Body of pancreas (tissue), 4 donors: ENCODE measurements around the gene C2. TPM values are rescaled to one million over a fixed set of nuclear protein-coding genes. Genes with fewer than 3 reads are reported as not detected.

ENCODE experiments used
- ATAC-seq: fragments of 150-250 bp; one replicate; pipeline ENCODE4 v1.9.1; 2016
- DNase-seq, 4 donors: peaks; one replicate each; pipeline ENCODE4 v3.0.0-alpha.2; 2019
- H3K27ac ChIP-seq, 4 donors: fragments of 200-600 bp; sonication (generic); 1 replicate in 3 of 4; 2 replicates in 1 of 4; pipeline versions ENCODE4 v1.5.1 to v1.6.1; 2016 to 2019; ENCODE audit warnings: mild to moderate bottlenecking in 1 of 4, mixed read lengths in 1 of 4, moderate library complexity in 1 of 4
- H3K27me3 ChIP-seq, 2 donors: fragments of 200-600 bp; sonication (generic); one replicate each; pipeline ENCODE4 v1.6.0; 2016; ENCODE audit warnings: mild to moderate bottlenecking in 1 of 2
- H3K36me3 ChIP-seq, 2 donors: fragments of 200-600 bp; sonication (generic); replicated peaks in 1 of 2; 2 replicates each; pipeline ENCODE4 v1.5.1; 2016; ENCODE audit warnings: low read depth in 2 of 2; ENCODE audit not compliant: insufficient read depth in 1 of 2
- H3K4me1 ChIP-seq: fragments of 200-600 bp; sonication (generic); one replicate; pipeline ENCODE4 v1.6.0; 2016
- H3K4me3 ChIP-seq, 2 donors: fragments of 200-600 bp; sonication (generic); 1 replicate in 1 of 2; 2 replicates in 1 of 2; pipeline ENCODE4 v1.5.1; 2016 to 2019
- H3K9me3 ChIP-seq, 3 donors: fragments of 200-600 bp; sonication (generic); 1 replicate in 2 of 3; 2 replicates in 1 of 3; pipeline ENCODE4 v1.5.1; 2016
- POLR2A ChIP-seq, 3 donors: fragments of 450-650 bp; IDR thresholded peaks; one replicate each; pipeline ENCODE4 v1.6.1; 2016; ENCODE audit warnings: antibody characterized with exemption in 3 of 3, mild to moderate bottlenecking in 2 of 3
- WGBS, 2 donors: methylation state at CpG; one replicate each; pipeline ENCODE4 v1.1.5; 2017; 5-methylcytosine and 5-hydroxymethylcytosine counted together
- intact Hi-C: fragments of 100-400 bp; cut with DNase I; formaldehyde crosslinking; loops from one replicate; pipeline ENCODE4 v1.15.1; 2023
- total RNA-seq, 2 donors: library from RNA; depleted of rRNA; stranded (reverse); fragments of >200 nt; gene quantifications; one replicate each; pipeline ENCODE4 v1.1.0, GENCODE V29; 2016
- TF ChIP-seq, protein P1 (sequence below), 7 experiments: fragments of 450-650 bp in 4 of 7; fragments of 200-600 bp in 3 of 7; sonication (generic) in 3 of 7; IDR thresholded peaks; one replicate each; pipeline ENCODE4 v1.5.1; 2016 to 2019; ENCODE audit warnings: antibody characterized with exemption in 7 of 7

Gene C2
- total RNA-seq, 2 donors from 2014 or later = 1.3 TPM

DNA sequence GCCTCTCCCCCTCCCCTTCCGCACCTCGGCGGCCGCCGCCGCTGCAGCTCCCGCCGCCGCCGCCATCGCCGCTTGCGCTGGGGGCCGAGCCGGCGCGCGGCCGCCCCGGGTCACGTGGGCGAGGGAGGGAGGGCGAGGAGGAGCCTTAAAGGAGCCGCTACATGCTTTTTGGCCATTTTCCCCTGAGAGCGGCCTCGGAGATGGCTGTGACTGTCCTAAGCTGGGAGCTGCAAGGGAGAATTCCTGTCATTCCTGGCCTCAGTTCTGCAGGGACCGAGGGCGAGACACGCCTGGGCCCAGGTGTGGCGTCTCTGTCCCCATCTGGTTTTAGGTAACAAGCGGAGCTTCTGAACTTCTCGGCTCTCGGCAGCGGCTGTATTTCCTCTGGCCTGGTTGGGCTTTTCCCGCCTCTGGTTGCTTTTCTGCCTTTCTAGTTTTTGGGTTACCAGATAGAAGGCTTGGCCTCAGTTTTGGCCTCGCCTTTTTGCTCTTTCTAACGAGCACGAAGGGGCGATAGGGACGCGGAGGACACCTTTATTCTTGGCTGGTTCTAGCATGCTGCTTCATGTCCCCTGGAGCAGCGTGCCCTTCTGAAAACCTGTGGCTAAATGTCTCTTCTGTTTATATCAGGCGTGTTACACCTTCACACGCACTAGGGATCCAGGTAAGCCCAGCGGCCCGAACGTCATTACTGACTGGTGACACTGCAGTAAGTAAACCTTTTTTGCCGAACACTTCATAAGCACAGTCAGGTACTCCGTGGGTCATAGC is 29.7 kb upstream of the C2 start, which contains the start of gene EHMT2:
TSS of gene EHMT2 (minus strand) at position 87 of the 771 bp plus-strand sequence. CDS start at position 66, 21 bp downstream.
- peak within 1 kb of the TSS; percentile 71 to 87 (median 83) for H3K27ac ChIP-seq
- no peaks in the 10 kb centered on the region for H3K36me3 ChIP-seq
- TF ChIP-seq, protein P1, sequence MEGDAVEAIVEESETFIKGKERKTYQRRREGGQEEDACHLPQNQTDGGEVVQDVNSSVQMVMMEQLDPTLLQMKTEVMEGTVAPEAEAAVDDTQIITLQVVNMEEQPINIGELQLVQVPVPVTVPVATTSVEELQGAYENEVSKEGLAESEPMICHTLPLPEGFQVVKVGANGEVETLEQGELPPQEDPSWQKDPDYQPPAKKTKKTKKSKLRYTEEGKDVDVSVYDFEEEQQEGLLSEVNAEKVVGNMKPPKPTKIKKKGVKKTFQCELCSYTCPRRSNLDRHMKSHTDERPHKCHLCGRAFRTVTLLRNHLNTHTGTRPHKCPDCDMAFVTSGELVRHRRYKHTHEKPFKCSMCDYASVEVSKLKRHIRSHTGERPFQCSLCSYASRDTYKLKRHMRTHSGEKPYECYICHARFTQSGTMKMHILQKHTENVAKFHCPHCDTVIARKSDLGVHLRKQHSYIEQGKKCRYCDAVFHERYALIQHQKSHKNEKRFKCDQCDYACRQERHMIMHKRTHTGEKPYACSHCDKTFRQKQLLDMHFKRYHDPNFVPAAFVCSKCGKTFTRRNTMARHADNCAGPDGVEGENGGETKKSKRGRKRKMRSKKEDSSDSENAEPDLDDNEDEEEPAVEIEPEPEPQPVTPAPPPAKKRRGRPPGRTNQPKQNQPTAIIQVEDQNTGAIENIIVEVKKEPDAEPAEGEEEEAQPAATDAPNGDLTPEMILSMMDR (IDR thresholded peaks at IDR 0.05) = peak in 2 of 7 experiments; percentile 42 to 62
- TF ChIP-seq POLR2A (IDR thresholded peaks at IDR 0.05) = peak in 2 of 3 donors; percentile 57 to 58
- H3K27me3 ChIP-seq = no peaks in the 10 kb centered on the region
- H3K4me3 ChIP-seq = peak within 1 kb of the TSS; percentile 81 to 89
- H3K9me3 ChIP-seq = no peaks in the 10 kb centered on the region
- ATAC-seq (peak; percentile 70), DNase-seq (peak; percentile 80 to 85 (median 84))
- intact Hi-C loops = no loop called here
- H3K4me1 ChIP-seq = peaks cover 37% of the 10 kb centered on the region
- WGBS, 2 donors = 0% methylated on average over 24 to 26 of the region's 49 CpGs

DNA sequence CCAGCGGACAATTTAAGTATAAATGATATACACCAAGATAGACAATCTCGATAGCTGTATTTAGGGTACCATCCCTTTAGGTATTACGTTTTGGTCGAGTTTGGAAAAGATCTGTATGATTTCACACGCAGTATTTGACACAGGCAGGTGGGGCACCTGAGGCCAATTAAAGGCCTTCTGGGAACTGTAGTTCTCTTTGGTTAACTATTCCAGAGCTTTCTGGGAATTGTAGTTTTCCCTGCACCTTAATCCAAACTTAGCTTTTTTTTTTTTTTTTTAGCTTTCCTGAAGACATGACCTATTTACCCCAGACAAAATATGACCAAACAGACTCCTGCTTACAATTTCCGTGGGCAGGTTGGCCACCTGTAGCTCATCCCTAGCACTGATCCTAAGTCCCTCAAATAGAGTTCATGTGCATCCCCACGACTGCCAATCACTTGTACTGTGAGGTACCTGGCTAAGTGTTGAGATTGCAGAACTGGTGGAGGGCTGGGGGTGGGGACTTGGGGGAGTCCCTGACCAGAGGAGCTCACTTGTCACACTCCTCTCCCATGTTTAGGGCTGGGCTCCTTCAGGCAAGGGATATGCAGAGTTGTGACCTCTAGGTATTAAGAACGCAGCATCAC is 29.0 kb upstream of the C2 start:
- 17 to 18% methylated on average over 8 of the region's 8 CpGs for WGBS, 2 donors
- peak; percentile 38 to 63 (median 52) for DNase-seq
- peak; percentile 46 for ATAC-seq
- Histone ChIP-seq H3K27me3 (no peaks in the 10 kb centered on the region), H3K4me1 (peaks cover 42% of the 10 kb centered on the region), H3K27ac (peak overlapping the region; percentile 71 to 87 (median 83)), H3K9me3 (no peaks in the 10 kb centered on the region), H3K36me3 (no peaks in the 10 kb centered on the region), H3K4me3 (peak overlapping the region; percentile 81 to 89)
- no peak for TF ChIP-seq POLR2A (IDR thresholded peaks at IDR 0.05)
- TF ChIP-seq, protein P1 (IDR thresholded peaks at IDR 0.05) = peak in 3 of 7 experiments; percentile 11 to 27 (median 21)
- intact Hi-C loops = no loop called here

DNA sequence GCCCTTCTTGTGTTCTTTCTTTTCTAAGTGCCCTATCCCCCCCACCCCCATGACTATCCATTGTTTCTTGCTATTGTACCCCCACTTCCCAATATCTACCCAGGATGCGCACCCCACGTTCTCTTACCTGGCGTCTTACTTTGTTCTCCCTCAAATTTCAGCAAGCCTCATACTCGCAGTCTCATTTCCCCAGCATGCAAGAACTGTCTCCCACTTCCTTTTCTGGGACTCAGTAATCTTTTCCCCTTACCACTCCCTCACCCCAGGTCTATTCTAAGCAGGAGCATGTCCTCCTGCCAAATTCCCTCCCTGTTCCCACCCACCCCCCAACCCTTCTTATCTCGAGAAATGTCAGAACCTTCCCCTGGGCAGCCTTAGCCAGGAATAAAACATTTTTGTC is 28.3 kb upstream of the C2 start:
- 49 to 63% methylated on average over 5 of the region's 5 CpGs for WGBS, 2 donors
- Histone ChIP-seq H3K4me3 (no peak overlapping the region), H3K27ac (no peak overlapping the region)

DNA sequence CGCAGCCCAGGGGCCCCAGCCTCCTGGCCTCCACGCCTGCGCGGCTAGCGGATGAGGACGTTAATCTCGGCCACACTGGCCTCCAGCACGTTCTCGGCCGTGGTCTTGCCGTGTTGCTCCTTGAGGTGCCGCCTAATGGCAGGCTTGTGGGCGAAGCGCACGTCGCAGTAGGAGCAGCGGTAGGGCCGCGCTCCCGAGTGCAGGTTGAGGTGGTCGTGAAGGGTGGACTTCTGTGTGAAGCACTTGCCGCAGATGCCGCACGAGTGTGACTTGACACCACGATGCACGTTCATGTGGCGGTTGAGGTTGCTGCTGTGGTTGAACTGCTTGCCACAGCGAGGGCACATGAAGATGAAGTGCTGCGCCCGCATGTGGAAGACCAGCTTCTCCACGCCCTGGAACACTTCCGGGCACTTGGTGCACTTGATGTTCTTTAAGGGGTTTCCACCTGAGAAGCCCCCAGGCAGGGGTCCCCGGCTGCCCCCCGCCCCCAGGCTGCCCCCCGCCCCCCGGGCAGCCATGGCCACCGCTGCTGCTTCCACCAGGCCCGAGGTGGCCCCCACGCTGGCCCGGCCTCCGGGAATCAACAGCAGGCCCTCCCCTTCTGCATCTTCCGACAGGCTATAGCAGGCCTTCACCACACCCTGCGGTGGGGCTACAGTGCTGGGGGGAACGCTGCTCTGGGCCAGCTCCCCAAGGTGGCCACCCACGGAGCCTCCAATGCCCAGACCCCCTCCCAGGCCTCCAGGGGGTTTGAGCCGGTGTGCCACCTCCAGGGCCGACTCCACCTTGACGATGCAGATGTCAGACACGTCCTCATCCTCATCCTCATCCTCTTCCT is 27.4 kb upstream of the C2 start:
- no peaks in the 10 kb centered on the region for H3K27me3 ChIP-seq
- 77 to 89% methylated on average over 27 to 43 of the region's 49 CpGs for WGBS, 2 donors
- H3K4me1 ChIP-seq = peaks cover 42% of the 10 kb centered on the region
- TF ChIP-seq, protein P1 (IDR thresholded peaks at IDR 0.05) = no peak
- TF ChIP-seq POLR2A (IDR thresholded peaks at IDR 0.05) = no peak
- no peak for ATAC-seq
- no peaks in the 10 kb centered on the region for H3K36me3 ChIP-seq
- H3K27ac ChIP-seq = peak overlapping the region in 1 of 4 donors; percentile 85
- no peaks in the 10 kb centered on the region for H3K9me3 ChIP-seq
- H3K4me3 ChIP-seq = no peak overlapping the region
- DNase-seq = no peak
- intact Hi-C loops = no loop called here

More for the DNA sequence above, 28.3 kb upstream of the C2 start:
- no peak for TF ChIP-seq POLR2A (IDR thresholded peaks at IDR 0.05)
- TF ChIP-seq, protein P1 (IDR thresholded peaks at IDR 0.05) = no peak
- Histone ChIP-seq H3K4me1 (peaks cover 42% of the 10 kb centered on the region), H3K36me3 (no peaks in the 10 kb centered on the region), H3K9me3 (no peaks in the 10 kb centered on the region), H3K27me3 (no peaks in the 10 kb centered on the region)
- DNase-seq = no peak
- intact Hi-C loops = no loop called here
- ATAC-seq = no peak
